ENCODE data around the gene HSD11B2. TPM values are rescaled to one million over a fixed set of nuclear protein-coding genes. Genes with fewer than 3 reads are reported as not detected.

The HSD11B2 gene
- 1 to 10 TPM; 6.5 to 6.8 TPM for total RNA-seq
- 10 to 100 TPM in 1 of 2 donors, 1 to 10 TPM in 1; 2.6 to 39.8 TPM for polyA plus RNA-seq
- long read RNA-seq, donor 1, transcript HSD11B2-201 (5 exons, 1,900 nt), result major isoform, 17 of 23 reads
- long read RNA-seq, donor 1, partial matches to known transcripts, result 6 of 23 reads
- long read RNA-seq, donor 1, other reads (novel, unspliced or antisense), result 0 of 23 reads
- long read RNA-seq, donor 2, transcript HSD11B2-201 (5 exons, 1,900 nt), result major isoform, 6 of 6 reads
- long read RNA-seq, donor 2, partial matches to known transcripts, result 0 of 6 reads
- long read RNA-seq, donor 2, other reads (novel, unspliced or antisense), result 0 of 6 reads
- long read RNA-seq, donor 3, transcript HSD11B2-201 (5 exons, 1,900 nt), result major isoform, 10 of 10 reads
- long read RNA-seq, donor 3, partial matches to known transcripts, result 0 of 10 reads
- long read RNA-seq, donor 3, other reads (novel, unspliced or antisense), result 0 of 10 reads
- long read RNA-seq, donor 4, transcript HSD11B2-201 (5 exons, 1,900 nt), result major isoform, 8 of 8 reads
- long read RNA-seq, donor 4, partial matches to known transcripts, result 0 of 8 reads
- long read RNA-seq, donor 4, other reads (novel, unspliced or antisense), result 0 of 8 reads
- long read RNA-seq, donor 5, transcript HSD11B2-201 (5 exons, 1,900 nt), result major isoform, 18 of 30 reads
- long read RNA-seq, donor 5, partial matches to known transcripts, result 12 of 30 reads
- long read RNA-seq, donor 5, other reads (novel, unspliced or antisense), result 0 of 30 reads

DNA sequence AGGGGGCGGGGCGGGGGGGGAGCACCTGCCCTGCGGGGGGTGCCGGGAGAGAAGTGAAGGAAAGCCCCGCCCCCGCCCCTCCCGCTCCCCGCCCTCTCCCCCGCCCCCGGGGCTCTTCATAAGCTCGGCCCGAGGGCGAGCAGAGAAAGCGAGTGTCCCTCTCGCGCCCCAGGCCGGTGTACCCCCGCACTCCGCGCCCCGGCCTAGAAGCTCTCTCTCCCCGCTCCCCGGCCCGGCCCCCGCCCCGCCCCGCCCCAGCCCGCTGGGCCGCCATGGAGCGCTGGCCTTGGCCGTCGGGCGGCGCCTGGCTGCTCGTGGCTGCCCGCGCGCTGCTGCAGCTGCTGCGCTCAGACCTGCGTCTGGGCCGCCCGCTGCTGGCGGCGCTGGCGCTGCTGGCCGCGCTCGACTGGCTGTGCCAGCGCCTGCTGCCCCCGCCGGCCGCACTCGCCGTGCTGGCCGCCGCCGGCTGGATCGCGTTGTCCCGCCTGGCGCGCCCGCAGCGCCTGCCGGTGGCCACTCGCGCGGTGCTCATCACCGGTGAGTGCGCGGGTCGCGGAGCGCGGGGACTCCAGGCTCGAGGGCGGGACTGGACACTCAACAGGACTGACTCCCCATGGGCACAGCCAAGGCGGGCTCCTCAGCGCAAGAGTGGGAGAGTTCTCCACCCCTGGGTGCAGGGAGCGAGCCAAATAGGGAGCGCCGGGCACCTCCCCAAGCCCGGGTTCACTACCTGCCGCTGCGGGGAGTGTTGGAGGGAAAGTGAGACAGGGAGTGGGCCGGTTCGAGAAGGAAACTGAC is at the start of gene HSD11B2:
TSS of gene HSD11B2 (plus strand) at position 145 of the 798 bp plus-strand sequence. CDS start at position 273, 128 bp downstream.
- ATAC-seq (ENCODE audit: insufficient read depth, low FRiP score) (peak; percentile 55), DNase-seq (peak in 2 of 3 donors; percentile 64 to 66)
- peak within 1 kb of the TSS in 1 of 2 donors; percentile 30 for H3K27ac ChIP-seq (ENCODE audit: low read depth in 1 of 2, low read length in 1 of 2)
- H3K36me3 ChIP-seq (ENCODE audit: control insufficient read depth in 4 of 4, insufficient read depth in 4 of 4, low read length in 4 of 4), result peaks cover 0 to 3% (median 0%) of the 10 kb centered on the region in 4 donors
- H3K9ac ChIP-seq (ENCODE audit: insufficient read depth in 1 of 2, low read length in 2 of 2), result peak within 1 kb of the TSS in 1 of 2 donors; percentile 46
- TF ChIP-seq CTCF (IDR thresholded peaks at IDR 0.05; ENCODE audit: control extremely low read depth, extremely low read depth), result no peak
- 1 to 2% methylated on average over 69 to 87 of the region's 87 CpGs for WGBS, 2 donors
- peaks cover 0 to 10% (median 7%) of the 10 kb centered on the region in 3 donors for H3K27me3 ChIP-seq (ENCODE audit: control insufficient read depth in 3 of 3, insufficient read depth in 3 of 3, low read length in 2 of 3)
- H3K9me3 ChIP-seq (ENCODE audit: control insufficient read depth in 4 of 4, insufficient read depth in 3 of 4, low read length in 3 of 4), result no peaks in the 10 kb centered on the region
- peak within 1 kb of the TSS; percentile 18 for H3K4me3 ChIP-seq
- peaks cover 0 to 21% (median 0%) of the 10 kb centered on the region in 5 donors for H3K4me1 ChIP-seq (ENCODE audit: control insufficient read depth in 5 of 5, insufficient read depth in 5 of 5, low read length in 5 of 5)

- TF ChIP-seq CTCF (IDR thresholded peaks at IDR 0.05; ENCODE audit: control extremely low read depth, extremely low read depth), result no peak
- no peaks in the 10 kb centered on the region for H3K27me3 ChIP-seq (ENCODE audit: control insufficient read depth in 3 of 3, insufficient read depth in 3 of 3, low read length in 2 of 3)
- DNase-seq, result no peak
- WGBS, 2 donors, result 68 to 71% methylated on average over 3 of the region's 3 CpGs
- H3K4me1 ChIP-seq (ENCODE audit: control insufficient read depth in 5 of 5, insufficient read depth in 5 of 5, low read length in 5 of 5), result no peaks in the 10 kb centered on the region
- no peaks in the 10 kb centered on the region for H3K36me3 ChIP-seq (ENCODE audit: control insufficient read depth in 4 of 4, insufficient read depth in 4 of 4, low read length in 4 of 4)
- H3K4me3 ChIP-seq, result no peak overlapping the region
- H3K9ac ChIP-seq (ENCODE audit: insufficient read depth in 1 of 2, low read length in 2 of 2), result no peak overlapping the region
- ATAC-seq (ENCODE audit: insufficient read depth, low FRiP score), result no peak
- H3K27ac ChIP-seq (ENCODE audit: low read depth in 1 of 2, low read length in 1 of 2), result no peak overlapping the region
- H3K9me3 ChIP-seq (ENCODE audit: control insufficient read depth in 4 of 4, insufficient read depth in 3 of 4, low read length in 3 of 4), result no peaks in the 10 kb centered on the region
Measured at GRCh38 chr16:67383284-67383683, 47.6 kb upstream of the HSD11B2 start.

- no peak for TF ChIP-seq CTCF (IDR thresholded peaks at IDR 0.05; ENCODE audit: control extremely low read depth, extremely low read depth)
- Histone ChIP-seq H3K9me3 (ENCODE audit: control insufficient read depth in 4 of 4, insufficient read depth in 3 of 4, low read length in 3 of 4) (no peaks in the 10 kb centered on the region), H3K4me3 (no peak overlapping the region), H3K4me1 (ENCODE audit: control insufficient read depth in 5 of 5, insufficient read depth in 5 of 5, low read length in 5 of 5) (peaks cover 0 to 3% (median 0%) of the 10 kb centered on the region in 5 donors), H3K36me3 (ENCODE audit: control insufficient read depth in 4 of 4, insufficient read depth in 4 of 4, low read length in 4 of 4) (no peaks in the 10 kb centered on the region), H3K27ac (ENCODE audit: low read depth in 1 of 2, low read length in 1 of 2) (no peak overlapping the region), H3K27me3 (ENCODE audit: control insufficient read depth in 3 of 3, insufficient read depth in 3 of 3, low read length in 2 of 3) (no peaks in the 10 kb centered on the region), H3K9ac (ENCODE audit: insufficient read depth in 1 of 2, low read length in 2 of 2) (no peak overlapping the region)
- DNase-seq (no peak), ATAC-seq (ENCODE audit: insufficient read depth, low FRiP score) (no peak)
- WGBS, 2 donors, result 87 to 91% methylated on average over 8 of the region's 8 CpGs
Measured at GRCh38 chr16:67384778-67385510, 46.0 kb upstream of the HSD11B2 start.
